Thyroid gland (tissue), 4 donors: ENCODE measurements around the gene ALCAM. TPM values are rescaled to one million over a fixed set of nuclear protein-coding genes. Genes with fewer than 3 reads are reported as not detected.
"Not testable (repeated sequence)": the region's sequence is repeated elsewhere in the genome, so short reads cannot be mapped to it uniquely, and the experiment has no call there.

Experiments used
- DNase-seq, 2 donors: peaks; one replicate each; pipeline ENCODE4 v3.0.0-alpha.2; 2019
- H3K27ac ChIP-seq, 3 donors: fragments of 200-600 bp; sonication (generic); 1 replicate in 2 of 3; 2 replicates in 1 of 3; pipeline ENCODE4 v1.5.1; 2016 to 2019; ENCODE audit warnings: mild to moderate bottlenecking in 1 of 3, moderate library complexity in 1 of 3
- H3K27me3 ChIP-seq: fragments of 200-600 bp; sonication (generic); one replicate; pipeline ENCODE4 v1.5.1; 2019
- H3K36me3 ChIP-seq, 2 donors: fragments of 200-600 bp; sonication (generic); one replicate each; pipeline ENCODE4 v1.5.1; 2016 to 2019
- H3K4me1 ChIP-seq, 2 donors: fragments of 200-600 bp; sonication (generic); one replicate each; pipeline ENCODE4 v1.5.1; 2017 to 2019
- H3K4me3 ChIP-seq, 3 donors: fragments of 200-600 bp; sonication (generic); replicated peaks in 1 of 3; 1 replicate in 2 of 3; 2 replicates in 1 of 3; pipeline ENCODE4 v1.5.1; 2016; ENCODE audit warnings: mild to moderate bottlenecking in 1 of 3
- H3K9me3 ChIP-seq: fragments of 200-600 bp; sonication (generic); one replicate; pipeline ENCODE4 v1.5.1; 2017
- CTCF ChIP-seq, 6 experiments: fragments of 200-600 bp in 3 of 6; fragments of 450-650 bp in 3 of 6; sonication (generic) in 3 of 6; IDR thresholded peaks; one replicate each; pipeline ENCODE4 v1.5.1; 2016 to 2019; ENCODE audit warnings: antibody characterized with exemption in 6 of 6, mild to moderate bottlenecking in 2 of 6, inconsistent platforms in 1 of 6, moderate library complexity in 1 of 6
- POLR2A ChIP-seq, 2 donors: fragments of 450-650 bp; IDR thresholded peaks; one replicate each; pipeline ENCODE4 v1.6.1; 2017; ENCODE audit warnings: antibody characterized with exemption in 2 of 2, mild to moderate bottlenecking in 2 of 2, moderate library complexity in 1 of 2
- WGBS, 2 donors: methylation state at CpG; one replicate each; pipeline ENCODE4 v1.1.5; 2017; 5-methylcytosine and 5-hydroxymethylcytosine counted together
- intact Hi-C: fragments of 100-400 bp; cut with DNase I; formaldehyde crosslinking; loops from one replicate; pipeline ENCODE4 v1.15.1; 2023
- total RNA-seq, 4 donors: library from RNA; depleted of rRNA; stranded (reverse); fragments of >200 nt; gene quantifications; one replicate each; pipeline ENCODE4 v1.2.3, GENCODE V29; 2016

ALCAM gene
- total RNA-seq, 4 donors from 2014 or later: 86.5 to 129 (median 108) TPM

GRCh38 chr3:105402287-105402801, 35.6 kb downstream of the ALCAM start:
- H3K4me1 ChIP-seq: peaks cover 4 to 14% of the 10 kb centered on the region in 2 donors
- no peak overlapping the region for H3K4me3 ChIP-seq
- DNase-seq: no peak
- no peak overlapping the region for H3K27ac ChIP-seq
- H3K36me3 ChIP-seq: no peaks in the 10 kb centered on the region
- 90 to 92% methylated on average over 6 of the region's 6 CpGs for WGBS, 2 donors
- H3K9me3 ChIP-seq: no peaks in the 10 kb centered on the region
- TF ChIP-seq CTCF (IDR thresholded peaks at IDR 0.05) (no peak), POLR2A (IDR thresholded peaks at IDR 0.05) (no peak)
- intact Hi-C loops: no loop called here
- H3K27me3 ChIP-seq: no peaks in the 10 kb centered on the region

GRCh38 chr3:105403034-105403433, 36.3 kb downstream of the ALCAM start:
- H3K27me3 ChIP-seq, DNase-seq, intact Hi-C loops, H3K9me3 ChIP-seq, H3K27ac ChIP-seq, H3K36me3 ChIP-seq, H3K4me3 ChIP-seq: not testable (repeated sequence)
- H3K4me1 ChIP-seq: peaks cover 4 to 14% of the 10 kb centered on the region in 2 donors
- 86 to 94% methylated on average over 9 of the region's 9 CpGs for WGBS, 2 donors

GRCh38 chr3:105406268-105406667, 39.6 kb downstream of the ALCAM start:
- Histone ChIP-seq H3K4me3 (no peak overlapping the region), H3K27ac (no peak overlapping the region), H3K27me3 (no peaks in the 10 kb centered on the region), H3K36me3 (no peaks in the 10 kb centered on the region), H3K9me3 (no peaks in the 10 kb centered on the region), H3K4me1 (peaks cover 0 to 4% of the 10 kb centered on the region in 2 donors)
- TF ChIP-seq CTCF (IDR thresholded peaks at IDR 0.05) (no peak), POLR2A (IDR thresholded peaks at IDR 0.05) (no peak)
- no peak for DNase-seq
- intact Hi-C loops: no loop called here
- 76 to 78% methylated on average over 2 of the region's 2 CpGs for WGBS, 2 donors

- no peak for DNase-seq
- H3K27ac ChIP-seq: no peak overlapping the region
- no peaks in the 10 kb centered on the region for H3K4me1 ChIP-seq
- TF ChIP-seq POLR2A (IDR thresholded peaks at IDR 0.05): no peak
- TF ChIP-seq CTCF (IDR thresholded peaks at IDR 0.05): no peak
- H3K9me3 ChIP-seq: no peaks in the 10 kb centered on the region
- no peaks in the 10 kb centered on the region for H3K27me3 ChIP-seq
- H3K36me3 ChIP-seq: no peaks in the 10 kb centered on the region
- WGBS, 2 donors: 89 to 97% methylated on average over 2 of the region's 2 CpGs
- no peak overlapping the region for H3K4me3 ChIP-seq
- intact Hi-C loops: no loop called here
These were observed 42.7 kb downstream of the ALCAM start for GRCh38 chr3:105409364-105409763.

- Histone ChIP-seq H3K4me3 (no peak overlapping the region), H3K27me3 (no peaks in the 10 kb centered on the region), H3K9me3 (no peaks in the 10 kb centered on the region), H3K4me1 (no peaks in the 10 kb centered on the region), H3K27ac (no peak overlapping the region), H3K36me3 (no peaks in the 10 kb centered on the region)
- TF ChIP-seq CTCF (IDR thresholded peaks at IDR 0.05): no peak
- TF ChIP-seq POLR2A (IDR thresholded peaks at IDR 0.05): no peak
- DNase-seq: no peak
- WGBS, 2 donors: 93 to 96% methylated on average over 1 of the region's 1 CpG
- intact Hi-C loops: no loop called here
These were observed 46.7 kb downstream of the ALCAM start for GRCh38 chr3:105413343-105413887.
